Testis (tissue), 3 donors: Measurements from ENCODE around the gene ADAM12. TPM values are rescaled to one million over a fixed set of nuclear protein-coding genes. Genes with fewer than 3 reads are reported as not detected.

Experiments used
- DNase-seq: peaks from one replicate; pipeline ENCODE4 v3.0.0-alpha.2; 2019
- H3K27ac ChIP-seq, 2 donors: fragments of 200-600 bp; sonication (generic); one replicate each; pipeline ENCODE4 v1.5.1; 2019
- H3K27me3 ChIP-seq: fragments of 200-600 bp; sonication (generic); one replicate; pipeline ENCODE4 v1.5.1; 2019
- H3K36me3 ChIP-seq: fragments of 200-600 bp; sonication (generic); one replicate; pipeline ENCODE4 v1.5.1; 2017; ENCODE audit warnings: low read depth; ENCODE audit errors: missing control alignments
- H3K4me1 ChIP-seq: fragments of 200-600 bp; sonication (generic); one replicate; pipeline ENCODE4 v1.5.1; 2019
- H3K4me3 ChIP-seq, 2 donors: fragments of 200-600 bp; sonication (generic); one replicate each; pipeline ENCODE4 v1.5.1; 2017 to 2019
- H3K9me3 ChIP-seq: fragments of 200-600 bp; sonication (generic); one replicate; pipeline ENCODE4 v1.5.1; 2017
- POLR2A ChIP-seq: fragments of 450-650 bp; IDR thresholded peaks from one replicate; pipeline ENCODE4 v1.6.1; 2017; ENCODE audit warnings: antibody characterized with exemption, mild to moderate bottlenecking, moderate library complexity
- WGBS, 2 donors: methylation state at CpG; one replicate each; pipeline ENCODE4 v1.1.5; 2018; 5-methylcytosine and 5-hydroxymethylcytosine counted together
- intact Hi-C: fragments of 100-400 bp; cut with DNase I; formaldehyde crosslinking; loops from one replicate; pipeline ENCODE4 v1.15.1; 2023; ENCODE audit warnings: low total_unique reads
- polyA plus RNA-seq: library from polyadenylated mRNA; stranded (reverse); fragments of 350-450 nt; fragmentation: Illumina TruSeq; extraction: RNeasy Lipid Tissue Mini Kit (QIAGEN cat#74804); gene quantifications from one replicate; pipeline ENCODE4 v1.2.3, GENCODE V29; 2014; ENCODE audit warnings: low read depth, low replicate concordance; ENCODE audit not compliant: insufficient read depth
- total RNA-seq, 2 donors: library from RNA; depleted of rRNA; stranded (reverse); fragments of >200 nt; gene quantifications; one replicate each; pipeline ENCODE4 v1.2.3, GENCODE V29; 2016
- TF ChIP-seq, protein P1 (sequence below), 3 experiments: fragments of 450-650 bp in 2 of 3; fragments of 200-600 bp in 1 of 3; sonication (generic) in 1 of 3; IDR thresholded peaks; one replicate each; pipeline ENCODE4 v1.5.1; 2016 to 2019; ENCODE audit warnings: antibody characterized with exemption in 3 of 3, mild to moderate bottlenecking in 2 of 3, moderate library complexity in 1 of 3

ADAM12 gene
- total and polyA plus RNA-seq, 3 donors from 2014 or later, result 2.8 to 9.2 (median 6.1) TPM

DNA sequence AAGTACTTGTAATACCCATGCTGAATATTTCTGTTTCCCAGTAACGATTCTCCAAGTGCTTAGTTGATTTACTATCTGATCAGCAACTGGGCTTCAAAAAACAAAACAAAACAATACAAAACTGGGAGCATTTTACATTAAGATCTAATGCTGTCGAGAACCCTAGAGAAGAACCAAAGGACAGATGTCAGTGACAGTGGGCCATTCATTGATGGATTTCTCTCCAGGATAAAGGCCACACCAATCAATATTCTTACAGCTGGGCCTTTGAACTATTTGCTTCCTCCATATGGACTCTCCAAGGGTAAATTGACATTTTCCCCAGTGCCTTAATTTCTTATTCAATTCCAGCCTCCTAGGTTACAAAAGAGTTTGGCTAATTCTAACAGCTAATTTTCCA is 217.5 kb downstream of the ADAM12 start:
- H3K27ac ChIP-seq, result no peak overlapping the region
- H3K4me1 ChIP-seq, result peaks cover 3% of the 10 kb centered on the region
- H3K27me3 ChIP-seq, result no peaks in the 10 kb centered on the region
- no peaks in the 10 kb centered on the region for H3K9me3 ChIP-seq
- no peaks in the 10 kb centered on the region for H3K36me3 ChIP-seq
- intact Hi-C loops, result no loop called here
- 61 to 70% methylated on average over 2 of the region's 2 CpGs for WGBS, 2 donors
- no peak for DNase-seq
- TF ChIP-seq, protein P1, sequence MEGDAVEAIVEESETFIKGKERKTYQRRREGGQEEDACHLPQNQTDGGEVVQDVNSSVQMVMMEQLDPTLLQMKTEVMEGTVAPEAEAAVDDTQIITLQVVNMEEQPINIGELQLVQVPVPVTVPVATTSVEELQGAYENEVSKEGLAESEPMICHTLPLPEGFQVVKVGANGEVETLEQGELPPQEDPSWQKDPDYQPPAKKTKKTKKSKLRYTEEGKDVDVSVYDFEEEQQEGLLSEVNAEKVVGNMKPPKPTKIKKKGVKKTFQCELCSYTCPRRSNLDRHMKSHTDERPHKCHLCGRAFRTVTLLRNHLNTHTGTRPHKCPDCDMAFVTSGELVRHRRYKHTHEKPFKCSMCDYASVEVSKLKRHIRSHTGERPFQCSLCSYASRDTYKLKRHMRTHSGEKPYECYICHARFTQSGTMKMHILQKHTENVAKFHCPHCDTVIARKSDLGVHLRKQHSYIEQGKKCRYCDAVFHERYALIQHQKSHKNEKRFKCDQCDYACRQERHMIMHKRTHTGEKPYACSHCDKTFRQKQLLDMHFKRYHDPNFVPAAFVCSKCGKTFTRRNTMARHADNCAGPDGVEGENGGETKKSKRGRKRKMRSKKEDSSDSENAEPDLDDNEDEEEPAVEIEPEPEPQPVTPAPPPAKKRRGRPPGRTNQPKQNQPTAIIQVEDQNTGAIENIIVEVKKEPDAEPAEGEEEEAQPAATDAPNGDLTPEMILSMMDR (IDR thresholded peaks at IDR 0.05), result no peak
- no peak for TF ChIP-seq POLR2A
- no peak overlapping the region for H3K4me3 ChIP-seq

DNA sequence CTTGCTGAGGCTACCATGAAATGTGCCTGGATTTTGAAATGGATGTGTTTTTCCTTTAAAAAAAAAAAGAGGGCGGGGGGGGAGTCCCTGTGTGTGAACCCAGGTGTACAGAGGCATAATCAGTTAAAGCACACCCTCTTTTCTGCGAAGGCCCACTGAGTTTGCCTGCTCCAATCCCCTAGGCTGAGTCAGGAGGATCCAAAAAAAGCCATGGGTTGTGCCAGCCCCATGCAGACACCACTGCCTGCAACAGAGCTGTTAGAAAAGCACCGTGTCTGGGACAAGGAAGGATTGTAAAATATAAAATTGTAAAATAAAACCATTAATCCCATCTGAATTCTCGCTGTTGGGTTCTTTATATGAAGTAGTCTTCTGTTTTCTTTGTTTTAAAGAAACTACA is 217.9 kb downstream of the ADAM12 start:
- WGBS, 2 donors, result 78 to 80% methylated on average over 4 of the region's 4 CpGs
- H3K36me3 ChIP-seq, result no peaks in the 10 kb centered on the region
- no peaks in the 10 kb centered on the region for H3K9me3 ChIP-seq
- no peak for DNase-seq
- no peak overlapping the region for H3K27ac ChIP-seq
- no peak overlapping the region for H3K4me3 ChIP-seq
- no peak for TF ChIP-seq POLR2A
- no peaks in the 10 kb centered on the region for H3K4me1 ChIP-seq
- H3K27me3 ChIP-seq, result no peaks in the 10 kb centered on the region
- intact Hi-C loops, result no loop called here

DNA sequence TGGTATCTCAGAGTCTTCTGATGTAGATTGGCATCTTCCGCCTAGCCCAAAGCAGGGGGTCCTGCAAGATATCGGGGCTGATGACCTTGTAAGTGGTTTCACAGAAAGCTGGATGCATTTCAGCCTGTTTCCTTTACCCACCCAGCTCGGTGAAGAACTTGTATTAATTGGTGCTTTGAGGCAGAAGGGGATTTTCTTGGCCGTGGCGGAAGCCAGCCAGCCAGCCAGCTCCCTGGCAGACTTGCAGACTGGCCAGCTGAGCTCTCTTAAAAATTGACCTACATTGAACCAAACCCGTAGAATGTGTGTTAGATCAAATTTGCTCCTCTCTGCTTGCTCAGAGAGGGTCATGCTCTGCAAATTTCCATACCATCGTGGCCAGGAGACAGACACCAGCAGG is 218.4 kb downstream of the ADAM12 start:
- H3K36me3 ChIP-seq, result no peaks in the 10 kb centered on the region
- H3K4me3 ChIP-seq, result no peak overlapping the region
- H3K27me3 ChIP-seq, result no peaks in the 10 kb centered on the region
- H3K9me3 ChIP-seq, result no peaks in the 10 kb centered on the region
- 60 to 75% methylated on average over 6 to 7 of the region's 7 CpGs for WGBS, 2 donors
- no peak for DNase-seq
- intact Hi-C loops, result no loop called here
- H3K4me1 ChIP-seq, result no peaks in the 10 kb centered on the region
- no peak overlapping the region for H3K27ac ChIP-seq
- TF ChIP-seq, protein P1 (IDR thresholded peaks at IDR 0.05), result no peak
- TF ChIP-seq POLR2A, result no peak

DNA sequence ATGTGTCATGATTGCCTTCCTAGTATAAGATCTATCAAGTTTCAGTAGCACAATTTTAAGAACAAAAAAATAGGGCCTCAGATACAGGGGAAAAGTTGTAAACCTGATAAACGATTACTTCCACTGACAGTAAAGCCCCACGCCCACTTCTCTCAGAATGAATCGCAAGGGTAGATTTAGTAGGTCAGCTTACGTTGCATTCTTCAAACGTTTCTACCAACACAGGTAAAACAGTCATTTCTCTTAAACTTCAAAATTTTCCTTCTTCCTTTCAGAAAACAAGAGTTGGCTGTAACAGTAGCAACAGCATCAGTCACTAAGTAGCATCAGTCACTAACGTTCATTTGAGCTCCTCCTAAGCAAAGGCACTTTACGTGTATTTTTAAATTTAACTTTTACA is 221.5 kb downstream of the ADAM12 start:
- H3K36me3 ChIP-seq, result no peaks in the 10 kb centered on the region
- no peak overlapping the region for H3K27ac ChIP-seq
- 83 to 84% methylated on average over 7 of the region's 7 CpGs for WGBS, 2 donors
- intact Hi-C loops, result no loop called here
- no peaks in the 10 kb centered on the region for H3K9me3 ChIP-seq
- TF ChIP-seq, protein P1 (IDR thresholded peaks at IDR 0.05), result no peak
- no peak for TF ChIP-seq POLR2A
- no peak overlapping the region for H3K4me3 ChIP-seq
- DNase-seq, result no peak
- no peaks in the 10 kb centered on the region for H3K27me3 ChIP-seq
- no peaks in the 10 kb centered on the region for H3K4me1 ChIP-seq

DNA sequence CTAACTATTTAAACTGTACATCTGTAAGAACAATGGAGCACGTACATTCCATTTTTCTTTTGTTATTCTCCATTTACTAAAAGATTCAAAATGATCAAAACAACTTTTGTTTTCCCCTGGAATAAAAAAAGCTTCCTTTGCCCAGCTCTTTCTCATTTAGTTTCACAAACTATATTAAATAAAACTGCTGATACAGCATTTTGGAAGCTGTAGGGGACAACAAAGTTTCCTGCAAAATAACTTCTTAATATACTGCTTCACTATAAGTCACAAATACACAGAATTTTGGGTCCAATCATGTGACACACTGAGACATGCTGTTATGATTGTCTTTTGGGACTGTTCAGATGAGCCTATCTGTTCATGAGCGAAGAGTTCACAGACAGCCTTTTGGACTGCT is 222.4 kb downstream of the ADAM12 start:
- no peaks in the 10 kb centered on the region for H3K36me3 ChIP-seq
- H3K27ac ChIP-seq, result no peak overlapping the region
- intact Hi-C loops, result no loop called here
- H3K27me3 ChIP-seq, result no peaks in the 10 kb centered on the region
- DNase-seq, result no peak
- H3K4me1 ChIP-seq, result no peaks in the 10 kb centered on the region
- H3K4me3 ChIP-seq, result no peak overlapping the region
- no peaks in the 10 kb centered on the region for H3K9me3 ChIP-seq
- 89 to 94% methylated on average over 2 of the region's 2 CpGs for WGBS, 2 donors
- TF ChIP-seq, protein P1 (IDR thresholded peaks at IDR 0.05), result no peak
- TF ChIP-seq POLR2A, result no peak
